WERI-Rb-1 (cell line): Measurements from ENCODE around the gene GALNT15.

Experiments used
- DNase-seq: peaks from one replicate; pipeline ENCODE4 v3.0.0-alpha.2; 2020
- H3K27ac ChIP-seq: fragments of 250-450 bp; sonication (Bioruptor Pico); 2 replicates; pipeline ENCODE4 v1.5.1; 2020; ENCODE audit warnings: mild to moderate bottlenecking, moderate library complexity
- H3K27me3 ChIP-seq: fragments of 250-450 bp; sonication (Bioruptor Pico); 2 replicates; pipeline ENCODE4 v1.5.1; 2021; ENCODE audit warnings: mild to moderate bottlenecking, low read depth, moderate library complexity; ENCODE audit not compliant: insufficient read depth, severe bottlenecking
- H3K36me3 ChIP-seq: fragments of 250-450 bp; sonication (Bioruptor Pico); 2 replicates; pipeline ENCODE4 v1.5.1; 2020; ENCODE audit warnings: mild to moderate bottlenecking, moderate library complexity
- H3K4me3 ChIP-seq: 2 replicates; pipeline ENCODE4 v1.5.1; 2011; ENCODE audit warnings: low read depth, mild to moderate bottlenecking, control low read depth, low read length
- H3K9me3 ChIP-seq: fragments of 250-450 bp; sonication (Bioruptor Pico); 2 replicates; pipeline ENCODE4 v1.5.1; 2021; ENCODE audit warnings: mild to moderate bottlenecking, moderate library complexity; ENCODE audit not compliant: severe bottlenecking
- TF ChIP-seq, protein P1 (sequence below): IDR thresholded peaks from 2 replicates; pipeline ENCODE4 v1.5.1; 2011; ENCODE audit warnings: low read depth, mild to moderate bottlenecking, control low read depth, inconsistent platforms, low read length

The GALNT15 gene

DNA sequence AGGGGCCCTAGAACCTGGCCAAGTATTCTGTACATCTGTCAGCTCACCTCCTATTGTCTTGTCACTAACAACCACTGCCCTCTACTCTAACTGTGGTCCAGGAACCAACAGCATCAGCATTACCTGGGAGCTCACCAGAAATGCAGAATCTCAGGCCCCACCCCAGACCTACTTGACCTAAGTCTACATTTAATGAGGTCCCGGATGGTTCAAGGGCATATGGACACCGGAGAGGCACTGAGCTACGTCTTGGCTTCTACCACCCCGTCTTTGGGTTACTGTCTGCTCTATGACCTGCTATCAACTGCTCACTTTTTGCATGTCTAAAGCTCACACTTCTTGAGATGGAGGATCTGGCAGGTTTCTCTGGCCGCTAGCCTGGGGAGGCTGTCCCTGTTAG lies 8.1 kb downstream of the GALNT15 start:
- Histone ChIP-seq H3K27me3 (no peaks in the 10 kb centered on the region), H3K36me3 (no peaks in the 10 kb centered on the region), H3K27ac (no peak overlapping the region), H3K4me3 (no peak overlapping the region), H3K9me3 (no peaks in the 10 kb centered on the region)
- TF ChIP-seq, protein P1, sequence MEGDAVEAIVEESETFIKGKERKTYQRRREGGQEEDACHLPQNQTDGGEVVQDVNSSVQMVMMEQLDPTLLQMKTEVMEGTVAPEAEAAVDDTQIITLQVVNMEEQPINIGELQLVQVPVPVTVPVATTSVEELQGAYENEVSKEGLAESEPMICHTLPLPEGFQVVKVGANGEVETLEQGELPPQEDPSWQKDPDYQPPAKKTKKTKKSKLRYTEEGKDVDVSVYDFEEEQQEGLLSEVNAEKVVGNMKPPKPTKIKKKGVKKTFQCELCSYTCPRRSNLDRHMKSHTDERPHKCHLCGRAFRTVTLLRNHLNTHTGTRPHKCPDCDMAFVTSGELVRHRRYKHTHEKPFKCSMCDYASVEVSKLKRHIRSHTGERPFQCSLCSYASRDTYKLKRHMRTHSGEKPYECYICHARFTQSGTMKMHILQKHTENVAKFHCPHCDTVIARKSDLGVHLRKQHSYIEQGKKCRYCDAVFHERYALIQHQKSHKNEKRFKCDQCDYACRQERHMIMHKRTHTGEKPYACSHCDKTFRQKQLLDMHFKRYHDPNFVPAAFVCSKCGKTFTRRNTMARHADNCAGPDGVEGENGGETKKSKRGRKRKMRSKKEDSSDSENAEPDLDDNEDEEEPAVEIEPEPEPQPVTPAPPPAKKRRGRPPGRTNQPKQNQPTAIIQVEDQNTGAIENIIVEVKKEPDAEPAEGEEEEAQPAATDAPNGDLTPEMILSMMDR, result no peak
- no peak for DNase-seq

DNA sequence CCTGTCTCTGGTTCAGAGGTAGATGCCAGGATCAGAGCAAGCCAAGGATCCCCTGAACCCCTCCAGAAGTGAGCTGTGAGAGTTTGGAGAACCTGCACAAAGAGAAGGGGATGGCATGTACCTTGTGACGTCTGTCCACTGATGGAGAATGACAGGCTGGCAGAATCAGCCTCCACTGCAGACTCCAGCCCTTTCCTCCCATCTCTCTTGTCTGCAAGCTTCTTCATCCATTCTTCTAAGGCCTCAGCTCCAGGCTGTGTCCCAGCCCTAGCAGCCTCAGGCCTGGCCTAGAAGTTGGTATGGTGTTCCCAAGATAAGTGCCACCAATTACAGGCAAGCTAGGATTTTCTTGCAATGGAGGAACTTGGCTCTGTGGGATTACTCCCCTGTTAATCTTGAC lies 8.6 kb downstream of the GALNT15 start:
- TF ChIP-seq, protein P1, result no peak
- Histone ChIP-seq H3K27me3 (no peaks in the 10 kb centered on the region), H3K9me3 (no peaks in the 10 kb centered on the region), H3K36me3 (no peaks in the 10 kb centered on the region), H3K4me3 (no peak overlapping the region), H3K27ac (no peak overlapping the region)
- DNase-seq, result no peak

DNA sequence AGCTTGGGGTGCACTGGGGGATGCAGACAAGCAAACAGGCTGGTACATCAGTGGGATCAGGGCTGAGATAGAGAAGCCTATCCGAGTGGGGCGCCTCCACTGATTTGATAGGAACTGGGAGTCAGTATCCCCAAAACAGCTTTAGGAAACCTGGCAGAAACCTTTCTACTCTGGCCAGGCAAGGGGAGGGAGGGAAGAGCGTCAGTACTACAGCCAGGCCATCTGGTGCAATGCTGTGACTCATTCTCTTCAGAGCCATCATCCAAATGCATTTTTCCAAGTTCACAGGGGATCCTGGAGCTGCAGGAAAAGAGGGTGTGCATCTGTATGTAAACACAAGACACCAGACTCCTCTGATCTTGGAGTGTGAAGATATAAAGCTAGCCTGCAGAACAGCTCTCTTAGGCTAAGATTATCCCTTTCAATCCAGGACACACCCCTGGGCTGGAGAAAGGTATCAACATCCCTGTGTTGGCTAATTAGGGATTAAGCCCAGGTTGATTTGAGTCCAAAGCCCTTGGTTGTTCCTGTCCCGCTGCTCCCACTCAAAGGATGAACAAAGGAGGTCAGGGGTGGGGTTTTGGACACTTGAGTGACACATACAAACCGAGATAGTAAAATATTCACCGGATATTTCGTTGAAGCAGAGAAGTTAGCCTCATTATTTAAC lies 9.3 kb downstream of the GALNT15 start:
- H3K27ac ChIP-seq, result no peak overlapping the region
- TF ChIP-seq, protein P1, result no peak
- no peaks in the 10 kb centered on the region for H3K27me3 ChIP-seq
- H3K4me3 ChIP-seq, result no peak overlapping the region
- H3K36me3 ChIP-seq, result no peaks in the 10 kb centered on the region
- no peaks in the 10 kb centered on the region for H3K9me3 ChIP-seq
- DNase-seq, result peak; percentile 74

DNA sequence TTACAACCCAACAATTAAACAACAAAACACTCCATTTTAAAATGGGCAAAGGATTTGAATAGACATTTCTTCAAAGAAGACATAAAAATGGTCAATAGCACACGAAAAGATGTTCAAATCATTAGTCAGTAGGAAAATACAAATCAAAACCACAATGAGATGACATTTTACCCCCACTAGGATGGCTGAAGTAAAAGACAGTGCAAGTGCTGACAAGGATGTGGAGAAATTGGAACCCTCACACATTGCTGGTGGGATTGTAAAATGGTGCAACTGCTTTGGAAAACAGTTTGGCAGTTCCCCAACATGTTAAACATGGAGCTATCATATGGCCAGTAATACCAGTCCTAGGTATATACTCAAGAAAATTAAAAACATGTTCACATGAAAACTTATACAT lies 11.6 kb downstream of the GALNT15 start:
- Histone ChIP-seq H3K27ac (no peak overlapping the region), H3K4me3 (no peak overlapping the region), H3K36me3 (no peaks in the 10 kb centered on the region), H3K27me3 (no peaks in the 10 kb centered on the region), H3K9me3 (no peaks in the 10 kb centered on the region)
- TF ChIP-seq, protein P1, result no peak
- DNase-seq, result no peak

DNA sequence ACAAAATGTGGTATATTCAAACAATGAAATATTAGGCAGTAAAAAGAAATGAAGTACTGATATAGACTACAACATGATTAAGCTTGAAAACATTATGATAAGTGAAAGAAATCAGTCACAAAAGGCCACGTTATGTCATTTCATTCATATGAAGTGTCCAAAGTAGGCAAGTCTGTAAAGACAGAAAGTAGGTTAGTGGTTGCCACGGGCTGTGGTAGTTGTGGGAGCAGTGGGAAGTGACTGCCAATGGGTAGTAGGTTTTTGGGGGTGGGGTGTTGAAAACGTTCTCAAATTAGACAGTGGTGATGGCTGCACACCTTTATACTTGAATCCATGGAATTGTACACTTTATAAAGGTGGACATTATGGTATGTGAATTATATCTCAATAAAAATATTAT lies 12.1 kb downstream of the GALNT15 start:
- Histone ChIP-seq H3K9me3 (no peaks in the 10 kb centered on the region), H3K27ac (no peak overlapping the region), H3K27me3 (no peaks in the 10 kb centered on the region), H3K36me3 (no peaks in the 10 kb centered on the region), H3K4me3 (no peak overlapping the region)
- DNase-seq, result no peak
- TF ChIP-seq, protein P1, result no peak

DNA sequence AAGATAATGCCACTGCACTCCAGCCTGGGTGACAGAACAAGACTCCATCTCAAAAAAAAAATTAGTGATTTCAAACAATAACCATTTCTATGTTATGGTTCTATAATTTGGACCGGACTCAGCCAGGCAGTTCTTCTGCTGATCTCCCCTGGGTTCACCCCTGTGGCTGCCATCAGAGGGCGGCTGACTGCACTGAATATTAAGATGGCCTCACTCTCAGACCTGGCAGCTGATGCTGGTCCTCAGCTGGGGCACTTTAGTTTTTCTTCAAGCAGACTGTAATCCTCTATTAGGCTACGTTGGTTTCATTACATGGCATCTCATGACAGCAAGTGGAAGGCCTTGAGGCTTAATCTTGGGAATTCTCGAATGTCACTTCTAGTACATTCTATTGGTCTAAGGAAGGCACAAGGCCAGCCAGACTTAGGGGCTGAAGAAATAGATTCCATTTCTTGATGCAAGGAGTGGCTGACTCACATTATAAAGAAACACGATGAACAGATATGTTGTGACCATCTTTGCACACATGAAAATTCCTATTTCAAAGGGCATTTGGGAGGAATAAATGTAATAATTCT lies 12.8 kb downstream of the GALNT15 start:
- Histone ChIP-seq H3K4me3 (no peak overlapping the region), H3K27ac (no peak overlapping the region), H3K9me3 (no peaks in the 10 kb centered on the region), H3K36me3 (no peaks in the 10 kb centered on the region), H3K27me3 (no peaks in the 10 kb centered on the region)
- TF ChIP-seq, protein P1, result no peak
- no peak for DNase-seq
